GM12878 (cell line): ENCODE data around the gene CMTR2. TPM values are rescaled to one million over a fixed set of nuclear protein-coding genes. Genes with fewer than 3 reads are reported as not detected.

Source experiments
- CEBPZ ChIP-seq: fragments of 150-350 bp; IDR thresholded peaks from 2 replicates; pipeline ENCODE4 v1.6.1; 2016; ENCODE audit warnings: low read depth, low read length
- CHD1 ChIP-seq: IDR thresholded peaks from 2 replicates; pipeline ENCODE4 v1.6.1; 2012; ENCODE audit warnings: low read depth, low read length, improper control_type of control experiment
- CREM ChIP-seq: IDR thresholded peaks from 2 replicates; pipeline ENCODE4 v1.6.1; 2014; ENCODE audit warnings: antibody characterized with exemption, low read depth
- KLF5 ChIP-seq: fragments of 450-650 bp; IDR thresholded peaks from 2 replicates; pipeline ENCODE4 v1.6.1; 2014; ENCODE audit warnings: mild to moderate bottlenecking; ENCODE audit not compliant: partially characterized antibody
- MYC ChIP-seq: IDR thresholded peaks from 2 replicates; pipeline ENCODE4 v1.6.1; 2011; ENCODE audit warnings: mild to moderate bottlenecking, low read length, moderate library complexity, inconsistent platforms; ENCODE audit not compliant: insufficient read depth, insufficient replicate concordance, insufficient read length, severe bottlenecking
- PKNOX1 ChIP-seq: fragments of 450-650 bp; IDR thresholded peaks from 2 replicates; pipeline ENCODE4 v1.6.1; 2016; ENCODE audit warnings: mild to moderate bottlenecking
- RELB ChIP-seq: fragments of 450-650 bp; IDR thresholded peaks from 2 replicates; pipeline ENCODE4 v1.6.1; 2017; ENCODE audit warnings: low read depth, mild to moderate bottlenecking, moderate library complexity
- RUNX3 ChIP-seq: IDR thresholded peaks from 2 replicates; pipeline ENCODE4 v1.6.1; 2012; ENCODE audit warnings: low read length, inconsistent platforms
- SMARCA5 ChIP-seq: fragments of 450-650 bp; IDR thresholded peaks from 2 replicates; pipeline ENCODE4 v1.6.1; 2017; ENCODE audit warnings: mild to moderate bottlenecking
- SMC3 ChIP-seq: IDR thresholded peaks from 2 replicates; pipeline ENCODE4 v1.6.1; 2011; ENCODE audit warnings: low read length, improper control_type of control experiment, borderline replicate concordance
- TBL1XR1 ChIP-seq: IDR thresholded peaks from 2 replicates; pipeline ENCODE4 v1.6.1; 2012; ENCODE audit warnings: low read depth, low read length, improper control_type of control experiment
- YBX1 ChIP-seq: fragments of 450-650 bp; IDR thresholded peaks from 2 replicates; pipeline ENCODE4 v1.6.1; 2016; ENCODE audit warnings: antibody characterized with exemption
- ZBTB11 ChIP-seq: fragments of 450-650 bp; formaldehyde crosslinking; IDR thresholded peaks from 2 replicates; pipeline ENCODE4 v1.5.0; 2022; ENCODE audit warnings: mild to moderate bottlenecking, missing genetic modification characterization
- ZBTB40 ChIP-seq: fragments of 450-650 bp; IDR thresholded peaks from 2 replicates; pipeline ENCODE4 v1.6.1; 2016; ENCODE audit warnings: mild to moderate bottlenecking, moderate library complexity, borderline replicate concordance
- ZNF274 ChIP-seq: IDR thresholded peaks from one replicate; pipeline ENCODE4 v1.8.0; 2011; ENCODE audit not compliant: insufficient read length, insufficient read depth
- polyA plus RNA-seq, 11 experiments: library from polyadenylated mRNA; depleted of rRNA in 4 of 11; unstranded in 6 of 11; stranded (reverse) in 5 of 11; fragments of >200 nt; fragmentation: Nextera tagmentation in 4 of 11; fragmentation: Illumina TruSeq in 1 of 11; extraction: Ambion mirVana in 4 of 11; extraction: Trizol in 1 of 11; gene quantifications; 1 replicate in 1 of 11; 2 replicates in 10 of 11; pipeline versions ENCODE4 v1.2.1 to v1.2.3, GENCODE V29; 2011 to 2016; ENCODE audit warnings: inconsistent platforms in 2 of 11, missing spikeins in 2 of 11, low read depth in 1 of 11
- total RNA-seq, 4 experiments: library from RNA; depleted of rRNA in 3 of 4; stranded (reverse); fragments of >200 nt in 3 of 4; fragmentation: Illumina TruSeq in 1 of 4; extraction: Trizol in 1 of 4; gene quantifications; 2 replicates each; pipeline versions ENCODE4 v1.2.1 to v1.2.3, GENCODE V29; 2013 to 2021

CMTR2 gene
- total and polyA plus RNA-seq, 10 of the 15 experiments (the other 5 are each of a cell fraction or from before 2014, with no cell fraction given) = 6.5 to 37.0 (median 20.9) TPM

GRCh38 chr16:71288890-71289731 lies at the start of gene CMTR2 (continued):
- TF ChIP-seq ZBTB40 = peak; percentile 46; the same call in 1 of the 2 replicates
- TF ChIP-seq TBL1XR1 = no peak
- TF ChIP-seq CEBPZ = no peak
- peak; percentile 16 for TF ChIP-seq KLF5
- no peak for TF ChIP-seq ZNF274
- TF ChIP-seq RUNX3 = no peak
- TF ChIP-seq RELB = peak; percentile 57
- no peak for TF ChIP-seq ZBTB11 (CRISPR knock-in tag)
- no peak for TF ChIP-seq CHD1
- TF ChIP-seq PKNOX1 = no peak; the same call in 1 of the 2 replicates
- no peak for TF ChIP-seq YBX1
- TF ChIP-seq SMARCA5 = no peak
- TF ChIP-seq MYC = no peak
- TF ChIP-seq CREM = peak; percentile 44; the same call in 1 of the 2 replicates
- TF ChIP-seq SMC3 = no peak
